ENCODE data around the gene RAB6A.

Gene RAB6A

DNA sequence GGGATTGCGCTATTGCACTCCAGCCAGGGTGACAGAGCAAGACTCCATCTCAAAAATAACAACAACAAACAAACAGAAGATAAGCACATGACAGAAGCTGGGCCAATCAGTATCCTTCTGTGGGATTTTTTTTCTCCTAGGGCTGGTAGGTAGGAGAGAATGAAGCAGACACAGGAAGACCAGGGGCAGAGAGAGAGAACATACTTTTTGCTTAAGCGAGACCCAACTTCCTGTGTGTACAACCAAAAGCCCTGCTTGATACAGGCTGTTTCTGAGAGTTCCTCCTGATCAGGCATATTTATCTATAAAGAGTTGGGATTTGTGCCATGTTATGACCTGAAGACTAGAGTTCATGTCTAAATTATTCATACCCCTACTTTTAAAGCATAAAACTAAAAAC is 126.9 kb downstream of the RAB6A start:
- no peak for DNase-seq (ENCODE audit: extremely low read depth in 1 of 2, low read depth in 1 of 2)

DNA sequence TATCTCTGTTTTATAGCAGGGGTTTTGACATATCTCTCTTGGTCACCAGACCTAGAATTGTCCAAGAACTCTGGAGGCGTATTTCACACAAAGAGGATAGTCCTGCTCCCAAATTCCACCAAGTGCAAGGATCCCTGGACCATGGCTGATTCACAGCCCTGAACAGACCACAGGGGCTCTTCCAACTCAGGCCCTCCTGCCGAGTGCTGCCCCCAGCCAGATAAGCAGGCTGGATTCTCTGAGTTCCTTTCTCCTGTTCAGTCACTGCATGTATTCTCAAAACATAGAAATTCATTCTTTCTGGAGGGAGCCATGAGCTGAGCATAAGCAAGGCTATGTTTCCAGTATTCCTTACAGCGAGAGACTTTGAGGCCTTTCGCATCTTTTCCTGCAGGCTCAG is 127.9 kb downstream of the RAB6A start:
- no peak for DNase-seq (ENCODE audit: extremely low read depth in 1 of 2, low read depth in 1 of 2)

- no peak for DNase-seq (ENCODE audit: extremely low read depth in 1 of 2, low read depth in 1 of 2)
These were observed 131.0 kb downstream of the RAB6A start for GRCh38 chr11:73629907-73630306.

DNA sequence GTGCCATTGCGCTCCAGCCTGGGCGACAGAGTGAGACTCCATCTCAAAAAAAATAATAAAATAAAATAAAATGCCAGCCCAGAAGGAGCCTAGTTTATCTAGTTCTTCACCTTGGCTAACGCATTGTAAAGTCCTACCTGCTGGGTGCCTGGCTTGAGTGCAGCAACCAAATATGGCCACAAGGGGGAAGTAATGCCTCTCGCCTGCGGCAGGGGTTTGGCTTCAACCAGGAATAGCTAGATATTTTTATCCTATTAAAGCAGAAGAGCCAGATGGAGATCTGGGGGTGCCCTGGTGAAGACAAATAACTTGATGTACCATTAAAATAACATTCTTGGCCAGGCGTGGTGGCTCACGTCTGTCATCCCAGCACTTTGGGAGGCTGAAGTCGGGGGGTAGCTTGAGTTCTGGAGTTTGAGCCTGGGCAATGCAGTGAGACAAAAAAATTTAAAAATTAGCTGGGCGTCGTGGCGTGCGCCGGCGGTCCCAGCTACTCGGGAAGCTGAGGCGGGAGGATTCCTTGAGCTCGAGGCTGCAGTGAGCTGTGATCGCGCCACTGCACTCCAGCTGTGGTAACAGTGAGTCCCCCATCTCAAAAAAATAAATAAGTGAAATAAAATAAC is 135.1 kb downstream of the RAB6A start:
- peak; percentile 27 to 50 for DNase-seq (ENCODE audit: extremely low read depth in 1 of 2, low read depth in 1 of 2)

All from activated CD8-positive, alpha-beta memory T cell treated with anti-CD3 and anti-CD28 coated beads for 1 hour (primary cell).